ENCODE results near the gene HRH2. TPM values are rescaled to one million over a fixed set of nuclear protein-coding genes. Genes with fewer than 3 reads are reported as not detected.
"Not testable (repeated sequence)": the region's sequence is repeated elsewhere in the genome, so short reads cannot be mapped to it uniquely, and the experiment has no call there.

HRH2 gene
- polyA plus RNA-seq, 6 donors from 2014 or later: not detected

- Mint-ChIP-seq H3K4me1 (no peaks in the 10 kb centered on the region), H3K27ac (no peak overlapping the region), H3K27me3 (peaks cover 22 to 34% (median 25%) of the 10 kb centered on the region in 3 donors), H3K9me3 (peaks cover 9 to 31% (median 22%) of the 10 kb centered on the region in 7 donors), H3K36me3 (peaks cover 0 to 16% of the 10 kb centered on the region in 2 donors), H3K4me3 (no peak overlapping the region)
- ATAC-seq (ENCODE audit: low read depth in 2 of 2) (no peak), DNase-seq (no peak)
These were observed 60.7 kb downstream of the HRH2 start for GRCh38 chr5:175718401-175719108.

- H3K27ac Mint-ChIP-seq; H3K4me3 Mint-ChIP-seq; ATAC-seq (ENCODE audit: low read depth in 2 of 2); DNase-seq; H3K4me1 Mint-ChIP-seq: not testable (repeated sequence)
- peaks cover 0 to 16% of the 10 kb centered on the region in 2 donors for H3K36me3 Mint-ChIP-seq
- H3K9me3 Mint-ChIP-seq: peaks cover 9 to 31% (median 22%) of the 10 kb centered on the region in 7 donors
- peaks cover 19 to 34% (median 25%) of the 10 kb centered on the region in 3 donors for H3K27me3 Mint-ChIP-seq
These were observed 61.2 kb downstream of the HRH2 start for GRCh38 chr5:175719109-175719432.

GRCh38 chr5:175724314-175725275 lies 66.7 kb downstream of the HRH2 start:
- H3K36me3 Mint-ChIP-seq: no peaks in the 10 kb centered on the region
- H3K9me3 Mint-ChIP-seq: peaks cover 0 to 3% (median 0%) of the 10 kb centered on the region in 7 donors
- no peak overlapping the region for H3K4me3 Mint-ChIP-seq
- peaks cover 1 to 3% (median 2%) of the 10 kb centered on the region in 3 donors for H3K4me1 Mint-ChIP-seq
- H3K27ac Mint-ChIP-seq: peak overlapping the region in 1 of 6 donors; percentile 22
- DNase-seq: no peak
- peaks cover 12 to 47% (median 17%) of the 10 kb centered on the region in 3 donors for H3K27me3 Mint-ChIP-seq
- no peak for ATAC-seq (ENCODE audit: low read depth in 2 of 2)

- Mint-ChIP-seq H3K4me3 (no peak overlapping the region), H3K9me3 (peaks cover 0 to 5% (median 0%) of the 10 kb centered on the region in 7 donors), H3K27me3 (peaks cover 36 to 75% (median 37%) of the 10 kb centered on the region in 3 donors), H3K4me1 (peaks cover 6 to 8% (median 8%) of the 10 kb centered on the region in 3 donors), H3K27ac (no peak overlapping the region), H3K36me3 (no peaks in the 10 kb centered on the region)
- DNase-seq (no peak), ATAC-seq (ENCODE audit: low read depth in 2 of 2) (no peak)
These were observed 70.4 kb downstream of the HRH2 start for GRCh38 chr5:175728316-175728715.

GRCh38 chr5:175728885-175729828 lies 71.3 kb downstream of the HRH2 start:
- ATAC-seq (ENCODE audit: low read depth in 2 of 2): peak in 1 of 2 donors; percentile 11
- Mint-ChIP-seq H3K4me3 (peak overlapping the region in 1 of 8 donors; percentile 66), H3K36me3 (no peaks in the 10 kb centered on the region), H3K4me1 (peaks cover 6 to 8% (median 8%) of the 10 kb centered on the region in 3 donors), H3K9me3 (peaks cover 0 to 5% (median 0%) of the 10 kb centered on the region in 7 donors), H3K27me3 (peaks cover 39 to 83% (median 45%) of the 10 kb centered on the region in 3 donors), H3K27ac (no peak overlapping the region)
- DNase-seq: no peak

GRCh38 chr5:175729829-175730277 lies 72.0 kb downstream of the HRH2 start:
- peak overlapping the region in 1 of 6 donors; percentile 57 for H3K27ac Mint-ChIP-seq
- no peaks in the 10 kb centered on the region for H3K36me3 Mint-ChIP-seq
- H3K4me1 Mint-ChIP-seq: peaks cover 6 to 8% (median 8%) of the 10 kb centered on the region in 3 donors
- H3K4me3 Mint-ChIP-seq: peak overlapping the region in 1 of 8 donors; percentile 66
- H3K9me3 Mint-ChIP-seq: peaks cover 0 to 5% (median 0%) of the 10 kb centered on the region in 7 donors
- ATAC-seq (ENCODE audit: low read depth in 2 of 2): peak; percentile 68 to 80
- H3K27me3 Mint-ChIP-seq: peaks cover 39 to 78% (median 49%) of the 10 kb centered on the region in 3 donors
- DNase-seq: peak; percentile 76

GRCh38 chr5:175731172-175731571 lies 73.3 kb downstream of the HRH2 start:
- H3K4me1 Mint-ChIP-seq: peaks cover 6 to 8% (median 8%) of the 10 kb centered on the region in 3 donors
- H3K27ac Mint-ChIP-seq: no peak overlapping the region
- peaks cover 36 to 81% (median 49%) of the 10 kb centered on the region in 3 donors for H3K27me3 Mint-ChIP-seq
- no peak overlapping the region for H3K4me3 Mint-ChIP-seq
- no peaks in the 10 kb centered on the region for H3K36me3 Mint-ChIP-seq
- no peak for ATAC-seq (ENCODE audit: low read depth in 2 of 2)
- no peak for DNase-seq
- peaks cover 0 to 3% (median 0%) of the 10 kb centered on the region in 7 donors for H3K9me3 Mint-ChIP-seq

- H3K4me1 Mint-ChIP-seq: peaks cover 6 to 8% (median 8%) of the 10 kb centered on the region in 3 donors
- H3K4me3 Mint-ChIP-seq: no peak overlapping the region
- no peaks in the 10 kb centered on the region for H3K36me3 Mint-ChIP-seq
- peaks cover 39 to 81% (median 49%) of the 10 kb centered on the region in 3 donors for H3K27me3 Mint-ChIP-seq
- H3K9me3 Mint-ChIP-seq: peaks cover 0 to 3% (median 0%) of the 10 kb centered on the region in 7 donors
- H3K27ac Mint-ChIP-seq: no peak overlapping the region
- ATAC-seq (ENCODE audit: low read depth in 2 of 2): no peak
- no peak for DNase-seq
These were observed 74.0 kb downstream of the HRH2 start for GRCh38 chr5:175731756-175732465.

- H3K27me3 Mint-ChIP-seq: peaks cover 39 to 78% (median 52%) of the 10 kb centered on the region in 3 donors
- peaks cover 0 to 3% (median 0%) of the 10 kb centered on the region in 7 donors for H3K9me3 Mint-ChIP-seq
- peak overlapping the region in 1 of 8 donors; percentile 68 for H3K4me3 Mint-ChIP-seq
- ATAC-seq (ENCODE audit: low read depth in 2 of 2) (no peak), DNase-seq (no peak)
- peaks cover 6 to 8% (median 8%) of the 10 kb centered on the region in 3 donors for H3K4me1 Mint-ChIP-seq
- no peak overlapping the region for H3K27ac Mint-ChIP-seq
- no peaks in the 10 kb centered on the region for H3K36me3 Mint-ChIP-seq
These were observed 75.1 kb downstream of the HRH2 start for GRCh38 chr5:175733017-175733416.

GRCh38 chr5:175734016-175734415 lies 76.1 kb downstream of the HRH2 start:
- Mint-ChIP-seq H3K27me3 (peaks cover 39 to 80% (median 52%) of the 10 kb centered on the region in 3 donors), H3K36me3 (no peaks in the 10 kb centered on the region), H3K9me3 (peaks cover 0 to 3% (median 0%) of the 10 kb centered on the region in 7 donors), H3K27ac (peak overlapping the region in 1 of 6 donors; percentile 26), H3K4me1 (peaks cover 6 to 8% (median 8%) of the 10 kb centered on the region in 3 donors), H3K4me3 (no peak overlapping the region)
- ATAC-seq (ENCODE audit: low read depth in 2 of 2) (no peak), DNase-seq (no peak)

GRCh38 chr5:175734501-175734900 lies 76.6 kb downstream of the HRH2 start:
- Mint-ChIP-seq H3K4me3 (no peak overlapping the region), H3K27me3 (peaks cover 35 to 80% (median 52%) of the 10 kb centered on the region in 3 donors), H3K27ac (peak overlapping the region in 1 of 6 donors; percentile 58), H3K36me3 (no peaks in the 10 kb centered on the region), H3K4me1 (peaks cover 5 to 7% (median 5%) of the 10 kb centered on the region in 3 donors), H3K9me3 (peaks cover 0 to 3% (median 0%) of the 10 kb centered on the region in 7 donors)
- ATAC-seq (ENCODE audit: low read depth in 2 of 2) (no peak), DNase-seq (no peak)

GRCh38 chr5:175735701-175736100 lies 77.8 kb downstream of the HRH2 start:
- Mint-ChIP-seq H3K27ac (no peak overlapping the region), H3K9me3 (peaks cover 0 to 3% (median 0%) of the 10 kb centered on the region in 7 donors), H3K4me3 (no peak overlapping the region), H3K27me3 (peaks cover 35 to 77% (median 55%) of the 10 kb centered on the region in 3 donors), H3K36me3 (no peaks in the 10 kb centered on the region), H3K4me1 (no peaks in the 10 kb centered on the region)
- ATAC-seq (ENCODE audit: low read depth in 2 of 2) (no peak), DNase-seq (no peak)
